NCI-H2227 treated with DMSO at 0.1 percent for 48 hours (cell line): Measurements from ENCODE around the gene USP36.

Source experiments
- DNase-seq: peaks from one replicate; lab custom pipeline; 2025; lab: John Stamatoyannopoulos, UW

USP36 gene

DNA sequence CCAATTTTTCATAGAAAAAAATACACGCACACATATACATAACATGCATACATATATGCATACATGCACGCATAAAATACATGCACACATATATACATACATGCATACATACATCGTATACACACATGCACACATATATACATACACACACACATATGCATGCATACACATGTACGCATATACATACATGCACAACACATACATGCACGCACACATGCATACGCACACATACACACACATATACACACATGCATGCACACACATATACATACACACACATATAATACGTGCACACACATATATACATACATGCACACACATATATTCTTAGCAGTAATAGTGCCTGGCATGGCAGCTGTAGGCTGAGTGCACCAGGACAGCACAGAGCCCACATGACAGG is 24.9 kb downstream of the USP36 start:
- DNase-seq = no peak

DNA sequence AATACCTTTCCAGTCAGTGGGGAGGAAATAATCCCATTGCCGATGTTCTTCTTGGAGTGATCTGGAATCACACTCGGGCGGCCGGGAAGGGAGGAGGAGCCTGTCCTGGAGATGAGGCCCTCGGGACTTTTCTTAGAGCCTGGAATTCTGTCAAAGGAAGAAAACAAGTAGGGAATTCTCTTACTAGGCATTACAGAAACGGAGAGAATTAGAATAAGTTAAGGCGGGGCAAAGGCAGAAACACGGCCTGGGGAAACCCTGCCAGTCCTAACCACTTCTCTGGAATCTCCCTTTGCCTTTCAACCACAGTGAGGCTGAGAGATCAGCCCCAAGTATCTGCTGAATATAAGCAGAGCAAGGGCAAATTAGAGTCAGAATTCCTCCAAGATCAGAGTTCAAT is 27.8 kb downstream of the USP36 start:
- DNase-seq = no peak

DNA sequence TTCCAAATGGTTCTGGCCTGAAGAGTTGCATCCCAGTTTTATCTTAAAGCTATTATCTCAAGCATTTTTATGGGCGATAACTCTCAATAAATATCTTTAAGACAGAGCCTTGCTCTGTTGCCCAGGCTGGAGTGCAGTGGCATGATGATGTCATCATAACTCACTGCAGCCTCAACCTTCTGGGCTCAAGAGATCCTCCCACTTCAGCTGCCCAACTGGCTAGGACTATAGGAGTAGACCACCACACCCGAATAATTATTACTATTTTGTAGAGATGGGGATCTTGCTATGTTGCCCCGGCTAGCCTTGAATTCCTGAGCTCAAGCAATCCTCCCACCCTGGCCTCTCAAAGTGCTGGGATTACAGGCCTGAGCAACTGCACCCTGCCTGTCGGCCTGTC is 32.5 kb downstream of the USP36 start:
- DNase-seq = no peak

DNA sequence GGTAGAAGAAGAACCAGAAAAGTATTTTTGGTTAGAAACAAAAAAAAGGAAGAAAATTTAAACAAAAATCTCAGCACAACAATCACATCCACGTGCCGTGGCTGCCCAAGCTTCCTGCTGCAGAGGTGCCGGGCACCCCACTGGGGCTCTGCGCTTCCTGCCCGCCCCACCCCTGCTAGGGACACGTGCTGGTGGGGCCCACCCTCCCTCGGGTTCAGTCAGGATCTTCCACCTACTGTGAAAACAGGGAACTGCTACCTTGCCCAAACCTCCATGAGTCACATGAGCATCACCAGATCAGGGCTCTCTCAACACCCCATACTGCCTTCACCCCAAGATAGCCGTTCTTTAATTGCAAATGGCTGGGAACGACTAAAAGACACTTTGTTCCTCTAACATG is 34.2 kb downstream of the USP36 start:
- DNase-seq = no peak

DNA sequence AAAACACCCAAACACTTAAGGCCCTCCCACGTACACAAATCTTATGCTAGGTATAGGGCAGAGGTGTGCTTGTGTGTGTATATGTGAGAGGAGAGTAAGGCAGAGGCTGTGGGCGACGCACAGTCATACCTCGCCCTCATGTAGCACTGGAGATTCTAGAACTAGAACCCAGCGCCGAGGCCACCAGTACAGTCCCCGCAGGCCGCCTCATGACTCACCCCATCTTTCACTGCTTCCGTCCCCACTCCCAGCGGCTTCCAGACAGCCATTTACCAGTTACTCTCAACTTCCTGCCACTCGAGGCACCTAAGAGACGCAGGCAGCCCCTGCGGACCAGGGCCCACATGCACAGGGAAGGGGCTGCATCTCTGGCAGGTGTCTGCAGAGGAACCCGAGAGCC is 35.3 kb downstream of the USP36 start:
- no peak for DNase-seq

DNA sequence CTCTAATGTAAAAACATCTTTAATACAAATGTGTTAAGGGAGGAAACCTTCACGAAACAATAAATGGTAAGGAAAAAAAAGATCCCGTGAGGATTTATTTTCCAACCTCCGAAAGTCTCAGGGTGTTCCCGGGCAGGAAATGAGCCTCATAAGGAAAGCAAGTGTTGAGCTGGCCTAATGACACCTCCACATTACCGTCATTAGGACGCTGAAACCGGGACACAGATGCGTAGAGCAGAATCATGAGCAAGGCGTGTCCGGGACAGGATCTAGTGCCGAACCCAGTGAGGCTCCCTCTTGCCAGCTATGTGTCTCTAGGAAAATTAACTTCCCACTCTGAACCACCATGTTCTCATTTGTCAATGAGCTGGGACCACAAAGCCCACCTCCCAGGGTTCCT is 35.8 kb downstream of the USP36 start:
- DNase-seq = no peak

DNA sequence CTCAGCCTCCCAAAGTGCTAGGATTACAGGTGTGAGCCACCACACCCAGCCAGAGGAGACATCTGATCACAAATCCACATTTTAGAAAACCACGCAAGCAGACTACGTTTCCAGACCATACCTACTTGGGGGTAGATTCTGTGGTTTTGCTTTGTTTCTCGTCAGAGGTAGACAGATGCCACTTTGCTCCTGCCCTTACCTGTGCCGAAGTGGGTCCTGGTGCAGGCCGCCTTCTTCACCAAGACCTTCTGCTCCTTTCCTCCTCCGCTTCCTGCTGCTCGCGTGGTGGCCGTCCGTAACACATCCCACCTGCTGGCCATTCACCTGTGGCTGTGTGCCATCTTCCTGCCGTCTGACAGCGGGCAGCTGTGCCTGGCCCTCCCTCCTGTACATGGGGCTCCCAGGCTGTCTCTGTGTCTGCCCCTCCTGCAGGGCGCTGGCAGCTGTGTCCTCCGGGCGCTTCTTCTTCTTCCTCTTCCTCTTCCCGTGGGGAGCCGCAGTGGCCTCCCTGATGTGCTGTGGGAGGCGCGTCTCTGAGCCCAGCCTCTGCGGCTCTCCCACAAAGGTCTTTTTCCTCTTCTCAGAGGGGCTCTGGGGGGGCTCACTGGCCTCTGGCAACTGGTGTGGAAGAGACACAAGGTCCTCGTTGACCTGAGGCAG is 37.3 kb downstream of the USP36 start:
- no peak for DNase-seq

DNA sequence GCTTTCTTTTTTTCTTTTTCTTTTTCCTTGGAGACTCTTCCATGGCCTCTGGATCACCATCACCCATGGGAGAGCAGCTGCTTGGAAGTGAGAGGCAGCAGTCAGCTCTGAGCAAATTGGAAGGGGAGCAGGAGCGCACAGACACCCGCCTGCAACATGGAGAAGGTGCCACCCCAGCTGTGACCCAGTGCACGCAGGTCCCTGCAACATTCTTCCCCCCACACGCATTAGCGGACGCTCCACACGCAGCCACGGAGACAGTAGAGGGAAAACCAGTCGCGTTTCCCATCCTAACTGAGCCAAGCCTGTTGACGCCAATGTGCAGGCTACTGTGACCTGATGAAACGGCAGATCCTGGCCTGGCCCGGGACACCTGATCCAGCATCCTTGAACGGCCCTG is 38.2 kb downstream of the USP36 start:
- no peak for DNase-seq

DNA sequence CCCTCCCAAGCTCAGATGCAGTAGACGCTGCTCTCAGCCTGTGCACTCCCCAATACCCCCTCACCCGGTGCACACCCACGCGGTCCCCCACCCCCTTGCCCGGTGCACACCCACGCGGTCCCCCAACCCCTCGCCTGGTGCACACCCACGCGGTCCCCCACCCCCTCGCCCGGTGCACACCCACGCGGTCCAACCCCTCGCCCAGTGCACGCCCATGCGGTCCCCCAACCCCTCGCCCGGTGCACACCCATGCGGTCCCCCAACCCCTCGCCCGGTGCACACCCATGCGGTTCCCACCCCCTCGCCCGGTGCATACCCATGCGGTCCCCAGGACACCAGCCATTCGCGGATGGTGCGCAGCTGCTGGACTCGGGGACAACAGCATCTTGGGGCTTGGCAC is 38.6 kb downstream of the USP36 start:
- no peak for DNase-seq

DNA sequence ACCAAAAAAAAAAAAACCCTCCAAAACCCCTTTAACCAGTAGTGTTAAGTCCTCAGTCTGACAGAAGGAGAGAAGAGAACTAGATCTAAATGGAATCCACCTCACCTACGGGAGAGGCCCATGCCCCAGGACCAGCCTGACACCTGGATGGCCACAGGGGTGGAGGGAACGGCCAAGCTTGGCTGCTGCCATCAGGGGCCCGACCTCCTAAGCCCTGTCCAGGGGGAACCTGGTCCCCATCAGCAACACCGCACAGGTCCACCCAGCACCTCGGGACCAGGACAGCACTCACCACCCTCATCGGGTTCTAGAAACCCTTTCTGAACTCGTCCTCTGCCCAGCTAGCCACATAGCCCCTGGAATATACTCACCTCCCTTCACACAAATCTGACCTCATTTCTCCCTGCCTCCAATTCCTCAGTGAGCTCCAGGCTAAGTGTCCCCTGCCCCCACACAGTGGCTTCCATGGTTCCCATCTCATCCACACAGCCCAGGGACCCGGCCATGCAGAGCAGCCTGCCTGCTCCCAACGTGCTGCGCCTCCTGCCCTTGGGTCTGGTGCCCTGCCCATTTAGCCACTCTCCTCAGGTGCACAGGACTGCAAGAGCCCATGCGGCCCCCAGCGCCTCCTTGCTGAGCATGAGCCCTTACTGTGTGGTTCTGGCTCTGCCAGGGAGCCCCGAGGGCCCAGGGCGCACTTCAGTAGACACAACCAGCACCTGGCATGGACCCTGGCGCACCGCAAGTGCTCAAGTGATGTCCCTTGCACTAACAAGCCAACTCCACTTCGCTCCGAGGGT is 40.3 kb downstream of the USP36 start:
- no peak for DNase-seq

DNA sequence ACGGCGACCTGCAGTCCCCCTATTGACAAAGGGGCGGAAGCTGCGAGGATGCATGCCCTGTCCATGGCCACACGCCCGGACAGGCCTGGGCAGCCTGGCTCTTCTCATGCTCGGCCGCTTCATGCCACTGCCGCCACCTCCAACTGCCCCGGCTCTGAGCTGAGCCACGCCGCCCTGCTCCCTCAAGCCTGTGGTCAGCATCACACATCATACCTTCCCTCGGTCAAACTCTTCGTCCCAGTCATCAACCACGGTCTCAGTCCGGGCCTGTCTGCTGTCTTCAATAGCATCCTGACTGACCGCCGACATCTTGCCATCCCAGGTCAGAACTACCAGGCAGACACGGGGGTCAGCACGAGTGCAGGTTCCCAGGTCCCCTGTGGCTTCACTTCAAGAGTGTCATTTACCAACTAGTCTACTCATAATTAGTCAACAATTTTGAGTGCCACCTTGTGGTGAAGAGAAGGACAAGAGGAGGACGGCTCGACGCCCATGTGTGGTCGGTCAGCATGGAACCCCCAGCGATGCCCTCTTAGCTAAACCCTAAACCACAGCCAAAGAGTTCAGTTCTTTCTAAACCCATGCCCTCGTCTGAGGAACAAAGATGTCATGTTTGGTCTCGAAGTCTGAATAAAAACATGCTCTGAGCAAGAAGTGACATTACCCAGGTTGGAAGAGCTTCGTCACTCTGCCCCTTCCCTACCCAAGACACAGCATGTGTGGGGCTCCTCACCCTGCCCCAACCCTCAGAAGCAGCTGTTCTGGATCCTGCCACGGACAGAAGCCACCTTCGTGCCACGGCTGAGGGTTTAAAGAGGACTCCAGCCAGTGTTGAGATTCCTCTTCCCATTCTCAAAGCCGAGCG is 41.7 kb downstream of the USP36 start:
- DNase-seq = no peak

DNA sequence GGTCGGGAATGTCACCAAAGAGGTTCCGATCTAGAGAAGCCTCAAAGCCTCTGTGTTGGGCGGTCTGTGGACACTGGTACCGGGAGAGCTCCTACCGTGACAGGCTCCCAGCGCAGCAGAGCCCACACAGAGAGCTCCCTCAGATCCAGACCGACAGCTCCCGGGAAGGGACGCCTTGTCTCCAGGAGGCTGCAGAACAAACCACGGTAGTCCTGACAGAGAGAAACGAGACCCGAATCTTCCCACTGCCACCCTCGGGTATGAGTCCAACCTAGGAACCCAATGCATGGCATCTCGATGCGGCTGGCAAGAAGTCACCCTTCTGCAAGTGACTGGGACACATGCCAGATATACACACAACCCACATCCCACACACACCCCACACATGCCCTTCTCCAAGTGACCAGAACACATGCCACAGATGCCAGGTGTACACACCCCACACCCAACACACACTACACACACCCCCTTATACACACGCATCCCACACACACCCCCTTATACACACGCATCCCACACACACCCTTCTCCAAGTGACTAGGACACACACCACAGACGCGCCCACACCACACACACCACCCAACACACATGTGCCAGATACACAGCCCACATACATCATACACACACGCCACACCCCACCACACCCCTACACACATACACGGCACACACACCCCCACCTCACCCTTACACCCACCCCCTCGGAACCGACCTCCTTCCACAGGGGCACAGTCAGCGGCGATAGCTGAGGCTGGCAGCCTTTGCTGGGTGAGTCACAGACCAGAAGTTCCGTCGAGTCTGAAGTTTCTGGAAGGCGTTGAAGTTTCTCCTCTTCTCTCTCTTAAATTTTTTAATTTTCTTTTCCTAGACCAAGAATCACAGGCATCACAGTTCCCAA is 42.7 kb downstream of the USP36 start:
- no peak for DNase-seq

DNA sequence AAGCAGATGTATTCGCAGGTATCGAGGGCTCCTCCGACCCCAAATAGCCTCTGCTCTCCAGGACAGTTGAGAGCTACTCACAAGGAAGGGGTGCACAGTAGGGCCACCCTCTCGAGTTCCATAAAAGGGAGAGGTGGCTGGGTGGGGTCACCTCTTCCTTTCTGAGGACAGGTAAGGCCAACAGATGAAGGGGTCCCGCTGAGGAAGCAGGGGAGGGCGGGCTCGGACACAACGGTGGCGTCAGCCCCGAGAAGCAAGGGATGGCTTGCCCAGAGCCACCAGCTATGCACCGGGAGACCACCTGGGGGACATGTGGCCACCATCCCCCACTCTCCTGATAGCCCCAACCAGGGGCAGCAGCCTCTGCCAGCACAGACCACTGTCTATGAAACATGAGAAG is 43.4 kb downstream of the USP36 start:
- DNase-seq = no peak

DNA sequence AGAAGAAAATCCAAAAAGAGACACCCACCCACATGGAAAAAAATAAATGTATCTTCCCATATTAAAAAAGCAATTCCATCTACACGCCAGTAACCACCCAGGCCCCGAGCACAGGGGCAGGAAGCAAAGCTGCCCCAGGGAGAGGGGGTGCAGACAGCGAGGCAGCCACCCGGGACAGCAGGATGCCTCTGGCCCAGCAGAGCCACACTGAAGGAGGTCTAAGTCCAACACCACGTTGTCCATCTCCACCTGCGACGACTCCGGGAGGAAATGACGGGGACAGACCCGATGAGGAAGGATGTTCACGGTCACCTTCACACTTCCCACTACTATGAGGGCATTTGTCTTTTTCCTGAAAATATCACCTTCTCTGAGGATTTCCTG is 44.1 kb downstream of the USP36 start:
- no peak for DNase-seq

DNA sequence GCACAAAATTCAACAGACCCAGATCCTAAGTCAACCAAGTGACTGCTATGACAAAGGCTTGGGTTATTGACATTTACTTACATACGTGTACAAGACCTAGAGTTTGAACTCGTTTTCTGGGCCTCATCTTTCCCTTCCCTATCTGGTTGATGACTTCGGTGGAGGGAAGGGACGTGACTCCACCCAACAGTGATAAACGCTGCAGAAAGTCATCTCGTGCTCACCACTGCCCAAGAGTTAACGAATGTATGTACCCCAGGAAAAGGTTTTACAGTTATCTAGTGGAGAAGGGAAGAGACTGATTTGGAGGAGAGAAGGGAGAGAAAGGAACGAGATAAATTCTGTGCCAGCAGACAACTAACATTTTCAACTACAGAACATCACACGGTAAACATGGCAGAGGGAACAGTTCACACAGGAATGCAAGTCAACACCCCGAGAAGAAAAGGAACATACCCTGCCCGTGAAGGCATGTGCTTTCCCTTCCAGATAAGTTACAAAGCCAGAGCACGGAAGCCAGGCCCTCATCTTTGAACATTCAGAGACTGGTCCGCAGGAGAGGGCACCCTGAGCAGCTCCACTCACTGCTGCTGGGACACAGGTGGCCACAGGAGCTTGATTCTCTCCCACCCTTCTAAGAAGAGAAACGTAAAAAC is 44.6 kb downstream of the USP36 start:
- no peak for DNase-seq

DNA sequence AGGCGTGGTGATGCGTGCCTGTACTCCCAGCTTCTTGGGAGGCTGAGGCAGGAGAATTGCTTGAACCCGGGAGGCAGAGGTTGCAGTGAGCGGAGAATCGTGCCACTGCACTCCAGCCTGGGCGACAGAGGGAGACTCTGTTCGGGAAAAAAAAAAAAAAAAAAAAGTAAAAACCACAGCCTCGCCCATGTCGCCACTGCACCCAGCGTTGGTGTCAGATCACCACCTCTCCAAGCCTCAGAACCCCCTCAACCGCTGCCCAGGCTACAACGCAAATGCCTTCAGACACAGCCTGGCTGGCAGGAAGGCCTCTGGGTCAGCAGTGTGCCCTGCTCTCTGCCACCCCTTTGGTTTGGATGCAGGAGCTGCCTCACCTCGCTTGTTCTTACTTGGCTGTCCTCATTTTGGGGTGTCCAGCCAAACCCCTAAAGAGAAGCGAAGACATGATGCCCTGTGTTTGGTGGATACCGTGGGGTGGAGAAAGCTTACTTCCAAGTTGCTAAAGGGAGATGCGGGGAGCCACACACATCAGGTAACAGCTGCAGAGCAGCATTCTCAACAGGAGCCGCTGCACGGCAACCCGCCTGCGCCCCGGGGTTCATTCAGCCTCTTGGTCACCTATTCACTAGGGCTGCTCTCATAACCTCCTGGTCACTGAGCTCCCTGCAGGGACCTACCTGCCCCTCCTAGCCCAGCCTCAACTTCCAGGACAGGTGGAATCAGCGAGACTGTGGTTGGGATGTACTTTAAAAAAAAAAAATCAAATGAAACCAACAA is 45.6 kb downstream of the USP36 start:
- no peak for DNase-seq

DNA sequence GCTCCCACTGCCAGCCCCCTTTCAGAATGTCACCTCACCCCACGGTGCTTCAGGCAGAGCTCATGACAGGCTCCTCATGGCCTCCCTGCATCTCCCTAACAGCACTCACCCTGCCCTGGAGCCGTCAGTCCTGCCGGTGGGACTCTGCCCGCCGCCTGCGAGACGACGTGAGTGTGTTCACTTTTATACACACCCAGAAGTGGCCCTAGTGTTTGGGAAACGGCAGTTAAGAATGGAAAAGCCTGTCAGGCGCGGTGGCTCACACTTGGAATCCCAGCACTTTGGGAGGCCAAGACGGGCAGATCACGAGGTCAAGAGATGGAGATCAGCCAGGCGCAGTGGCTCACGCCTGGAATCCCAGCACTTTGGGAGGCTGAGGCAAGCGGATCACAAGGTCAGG is 46.2 kb downstream of the USP36 start:
- DNase-seq = no peak

DNA sequence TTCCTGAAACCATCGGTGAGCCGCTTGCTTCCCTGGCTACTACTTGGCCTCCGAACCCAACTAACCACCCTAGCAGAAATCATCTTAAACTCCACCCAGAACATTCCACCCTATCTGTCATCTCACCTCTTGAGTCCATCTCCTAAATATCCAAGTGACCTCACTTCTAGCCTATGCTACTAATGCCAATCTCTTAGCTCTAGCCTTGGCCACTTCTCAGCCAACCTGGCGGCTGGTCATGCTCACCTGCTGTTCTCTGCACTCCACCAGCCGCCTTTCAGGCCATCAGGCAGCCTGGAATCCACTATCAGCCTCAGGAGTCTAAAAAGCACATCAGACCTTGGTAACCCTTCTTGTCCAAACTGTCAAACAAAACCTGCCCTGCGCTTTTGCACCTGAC is 46.6 kb downstream of the USP36 start:
- no peak for DNase-seq

DNA sequence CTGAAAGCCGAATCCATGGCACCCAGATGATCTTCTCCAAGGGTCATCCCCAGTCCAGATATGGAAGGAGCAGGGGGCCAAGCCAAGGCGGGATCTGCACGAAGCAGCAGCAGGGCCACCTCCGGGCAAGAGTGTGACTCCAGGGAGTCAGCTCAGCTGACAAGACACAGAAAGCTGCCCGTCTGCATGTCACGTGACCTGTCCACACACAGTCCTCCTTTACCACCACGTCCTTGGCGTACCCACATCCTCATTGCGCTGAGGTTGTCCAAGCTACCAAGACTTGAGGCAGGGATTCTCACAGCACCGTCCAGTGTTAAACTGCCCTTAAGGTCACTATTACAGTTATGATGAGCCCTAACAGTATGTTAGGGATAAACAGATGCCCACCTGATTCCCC is 47.2 kb downstream of the USP36 start:
- no peak for DNase-seq

DNA sequence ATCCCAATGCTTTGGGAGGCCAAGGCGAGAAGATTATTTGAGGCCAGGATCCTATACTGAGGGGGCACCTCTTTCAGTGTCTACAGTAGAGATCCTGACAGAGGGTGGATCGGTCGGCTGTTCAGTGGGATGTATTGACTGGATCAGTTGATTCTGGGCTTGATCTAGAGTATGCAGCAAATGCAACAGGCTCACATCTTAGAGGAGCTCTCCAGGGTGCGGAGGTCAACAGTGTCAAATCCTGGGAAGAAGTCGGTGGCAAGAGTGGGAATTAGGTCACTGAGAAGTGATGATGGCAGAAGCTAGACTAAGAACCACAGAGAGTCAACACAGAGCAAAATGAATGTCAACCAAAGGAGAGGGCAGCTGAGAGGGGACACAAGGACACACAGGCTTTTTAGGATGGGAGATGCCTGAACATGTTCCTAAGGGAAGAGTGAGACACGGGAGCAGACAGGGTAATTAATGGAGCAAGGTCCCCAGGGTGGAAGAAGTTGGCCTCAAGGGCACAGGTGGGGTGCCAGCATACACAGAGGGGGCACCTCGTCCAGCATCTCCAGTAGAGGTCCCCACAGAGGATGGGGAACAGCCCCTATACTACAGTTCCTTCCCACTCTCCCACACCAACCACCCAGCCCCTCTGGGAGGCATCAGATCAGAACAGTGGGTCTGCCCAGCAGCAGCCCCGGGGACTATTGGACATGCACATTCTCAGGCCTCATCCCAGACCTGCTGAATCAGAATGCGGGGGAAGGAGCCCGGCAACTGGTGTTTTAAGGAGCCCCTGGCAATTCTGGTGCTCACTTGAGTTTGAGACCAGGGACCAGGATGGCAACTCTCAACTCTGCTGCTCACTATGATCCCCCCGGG is 48.5 kb downstream of the USP36 start:
- no peak for DNase-seq
